ENCODE measurements around the gene GAB2. TPM values are rescaled to one million over a fixed set of nuclear protein-coding genes. Genes with fewer than 3 reads are reported as not detected.
A peak's percentile ranks its signal among the peaks of the same experiment; 100 is the strongest.

Gene GAB2
- total RNA-seq, 4 donors from 2014 or later, result 8.1 to 18.1 (median 13.4) TPM

DNA sequence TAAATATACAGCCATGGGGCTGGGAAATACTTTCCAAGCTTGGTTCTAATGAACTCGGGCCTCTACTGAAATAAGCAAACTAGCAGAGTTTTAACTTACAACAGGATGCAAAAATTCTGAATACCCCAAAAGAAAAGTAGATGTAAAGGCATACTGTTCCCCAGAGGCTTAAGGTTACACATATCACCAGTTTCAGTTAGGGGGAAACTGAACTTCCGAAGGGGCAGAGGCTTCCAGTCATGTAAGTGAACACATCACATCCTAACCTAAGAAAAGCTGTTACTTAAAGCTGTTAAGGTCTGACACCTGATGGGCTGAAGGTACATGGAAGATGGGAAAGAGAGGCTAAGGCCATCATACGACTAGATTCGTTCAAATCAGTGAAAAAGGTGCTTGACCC, 2.3 kb downstream of the GAB2 start:
- H3K9me3 ChIP-seq, result no peaks in the 10 kb centered on the region
- TF ChIP-seq, protein P1, sequence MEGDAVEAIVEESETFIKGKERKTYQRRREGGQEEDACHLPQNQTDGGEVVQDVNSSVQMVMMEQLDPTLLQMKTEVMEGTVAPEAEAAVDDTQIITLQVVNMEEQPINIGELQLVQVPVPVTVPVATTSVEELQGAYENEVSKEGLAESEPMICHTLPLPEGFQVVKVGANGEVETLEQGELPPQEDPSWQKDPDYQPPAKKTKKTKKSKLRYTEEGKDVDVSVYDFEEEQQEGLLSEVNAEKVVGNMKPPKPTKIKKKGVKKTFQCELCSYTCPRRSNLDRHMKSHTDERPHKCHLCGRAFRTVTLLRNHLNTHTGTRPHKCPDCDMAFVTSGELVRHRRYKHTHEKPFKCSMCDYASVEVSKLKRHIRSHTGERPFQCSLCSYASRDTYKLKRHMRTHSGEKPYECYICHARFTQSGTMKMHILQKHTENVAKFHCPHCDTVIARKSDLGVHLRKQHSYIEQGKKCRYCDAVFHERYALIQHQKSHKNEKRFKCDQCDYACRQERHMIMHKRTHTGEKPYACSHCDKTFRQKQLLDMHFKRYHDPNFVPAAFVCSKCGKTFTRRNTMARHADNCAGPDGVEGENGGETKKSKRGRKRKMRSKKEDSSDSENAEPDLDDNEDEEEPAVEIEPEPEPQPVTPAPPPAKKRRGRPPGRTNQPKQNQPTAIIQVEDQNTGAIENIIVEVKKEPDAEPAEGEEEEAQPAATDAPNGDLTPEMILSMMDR (IDR thresholded peaks at IDR 0.05), result no peak
- TF ChIP-seq POLR2A (IDR thresholded peaks at IDR 0.05), result no peak
- H3K4me1 ChIP-seq, result peaks cover 17 to 19% of the 10 kb centered on the region in 2 donors
- WGBS, 2 donors, result 75 to 78% methylated on average over 4 of the region's 4 CpGs
- H3K27me3 ChIP-seq, result no peaks in the 10 kb centered on the region
- H3K27ac ChIP-seq, result no peak overlapping the region
- H3K4me3 ChIP-seq (replicated peaks in 1 of 3), result no peak overlapping the region
- H3K36me3 ChIP-seq, result no peaks in the 10 kb centered on the region
- DNase-seq, result no peak
- intact Hi-C loops (cut with DNase I), result loop anchor here (10.0 kb wide), 3 partner anchors 71 to 191 kb away; no protein-coding TSS in a partner anchor

DNA sequence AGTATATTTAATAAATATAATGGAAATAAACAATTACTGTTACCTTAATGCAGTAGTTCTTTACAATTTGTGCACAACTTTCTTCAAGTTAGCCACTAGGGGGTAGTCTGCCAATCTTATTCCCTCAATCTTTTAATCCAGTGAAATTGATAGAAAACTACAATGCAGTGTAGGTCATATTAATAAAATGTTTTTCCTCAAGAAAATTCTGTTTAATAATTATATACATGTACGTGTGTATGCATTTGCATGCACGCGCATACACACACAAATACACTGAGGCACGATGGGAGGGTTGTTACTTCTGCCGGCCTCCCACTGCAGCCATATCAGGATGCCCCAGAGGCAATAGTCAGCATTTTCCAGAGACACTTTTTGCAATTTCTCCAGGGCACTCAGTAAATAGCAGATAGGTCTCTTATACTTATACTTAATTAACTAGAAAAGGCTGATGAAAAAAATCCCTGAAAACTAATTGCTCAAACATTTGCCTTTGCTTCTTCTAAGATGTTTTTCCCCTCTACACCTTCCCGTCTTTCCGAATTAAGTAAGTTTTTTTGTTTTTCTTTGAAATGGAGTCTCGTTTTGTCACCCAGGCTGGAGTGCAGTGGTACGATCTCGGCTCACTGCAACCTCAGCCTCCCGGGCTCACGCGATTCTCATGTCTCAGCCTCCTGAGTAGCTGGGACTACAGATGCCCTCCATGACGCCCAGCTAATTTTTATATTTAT, 3.1 kb downstream of the GAB2 start:
- 89% methylated on average over 14 of the region's 14 CpGs for WGBS, 2 donors
- no peak overlapping the region for H3K4me3 ChIP-seq (replicated peaks in 1 of 3)
- DNase-seq, result no peak
- TF ChIP-seq, protein P1 (IDR thresholded peaks at IDR 0.05), result peak in 5 of 6 experiments; percentile 28 to 56 (median 43)
- TF ChIP-seq POLR2A (IDR thresholded peaks at IDR 0.05), result no peak
- H3K9me3 ChIP-seq, result no peaks in the 10 kb centered on the region
- H3K36me3 ChIP-seq, result no peaks in the 10 kb centered on the region
- H3K27me3 ChIP-seq, result no peaks in the 10 kb centered on the region
- H3K27ac ChIP-seq, result no peak overlapping the region
- peaks cover 11 to 12% of the 10 kb centered on the region in 2 donors for H3K4me1 ChIP-seq
- intact Hi-C loops (cut with DNase I), result loop anchor here (10.0 kb wide), 3 partner anchors 70 to 190 kb away; no protein-coding TSS in a partner anchor

DNA sequence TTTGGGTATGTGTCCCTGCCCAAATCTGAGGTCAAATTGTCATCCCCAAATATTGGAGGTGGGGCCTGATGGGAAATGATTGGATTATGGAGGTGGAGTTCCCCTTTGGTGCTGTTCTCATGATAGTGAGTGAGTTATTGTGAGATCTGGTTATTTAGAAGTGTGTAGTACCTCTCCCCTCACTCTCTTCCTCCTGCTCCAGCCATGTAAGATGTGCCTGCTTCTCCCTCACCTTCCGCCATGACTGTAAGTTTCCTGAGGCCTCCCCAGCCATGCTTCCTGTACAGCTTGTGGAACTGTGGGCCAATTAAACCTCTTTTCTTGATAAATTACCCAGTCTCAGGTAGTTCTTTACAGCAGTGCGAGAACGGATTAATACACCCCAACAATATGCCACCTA, 9.0 kb downstream of the GAB2 start:
- DNase-seq, result no peak
- no peaks in the 10 kb centered on the region for H3K4me1 ChIP-seq
- H3K4me3 ChIP-seq (replicated peaks in 1 of 3), result no peak overlapping the region
- H3K36me3 ChIP-seq, result no peaks in the 10 kb centered on the region
- H3K27me3 ChIP-seq, result no peaks in the 10 kb centered on the region
- H3K9me3 ChIP-seq, result no peaks in the 10 kb centered on the region
- no peak overlapping the region for H3K27ac ChIP-seq
- intact Hi-C loops (cut with DNase I), result no loop called here
- 96 to 99% methylated on average over 3 of the region's 3 CpGs for WGBS, 2 donors
- TF ChIP-seq, protein P1 (IDR thresholded peaks at IDR 0.05), result no peak
- TF ChIP-seq POLR2A (IDR thresholded peaks at IDR 0.05), result no peak

GRCh38 chr11:78406568-78407196, 10.9 kb downstream of the GAB2 start:
- 80 to 90% methylated on average over 3 of the region's 3 CpGs for WGBS, 2 donors

More at GRCh38 chr11:78406568-78407196, 10.9 kb downstream of the GAB2 start:
- Histone ChIP-seq H3K4me3 (replicated peaks in 1 of 3) (no peak overlapping the region), H3K36me3 (no peaks in the 10 kb centered on the region), H3K4me1 (no peaks in the 10 kb centered on the region), H3K27me3 (no peaks in the 10 kb centered on the region), H3K27ac (no peak overlapping the region), H3K9me3 (no peaks in the 10 kb centered on the region)
- TF ChIP-seq, protein P1 (IDR thresholded peaks at IDR 0.05), result no peak
- TF ChIP-seq POLR2A (IDR thresholded peaks at IDR 0.05), result no peak
- no peak for DNase-seq
- intact Hi-C loops (cut with DNase I), result no loop called here

Measured in thyroid gland (tissue), 4 donors.